ENCODE data around the gene ZC3H18. TPM values are rescaled to one million over a fixed set of nuclear protein-coding genes. Genes with fewer than 3 reads are reported as not detected.

ZC3H18 gene
- total RNA-seq, 2 donors from 2014 or later, result 23.2 to 29.1 TPM

DNA sequence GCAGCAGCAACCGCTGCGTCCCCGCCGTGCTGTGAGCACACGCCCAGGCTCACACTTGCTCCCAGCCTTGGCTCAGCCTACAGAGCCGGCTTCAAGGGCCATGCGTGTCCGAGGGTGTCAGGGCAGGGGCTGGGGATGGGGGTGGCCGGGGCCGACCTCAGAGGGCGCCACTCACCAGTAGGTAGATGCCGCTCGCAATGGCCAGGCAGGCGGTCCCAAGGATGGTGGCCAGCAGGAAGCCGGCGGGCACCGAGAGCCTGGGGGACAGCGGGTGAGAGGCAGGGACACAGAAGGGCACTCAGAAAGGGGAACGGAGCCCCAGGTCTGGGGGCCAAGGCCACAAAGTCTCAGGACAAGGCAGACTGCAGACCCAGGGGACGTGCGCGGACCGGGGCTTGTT, 75.7 kb downstream of the ZC3H18 start:
- DNase-seq (ENCODE audit: low spot score), result no peak
- intact Hi-C loops (cut with DNase I), result no loop called here

DNA sequence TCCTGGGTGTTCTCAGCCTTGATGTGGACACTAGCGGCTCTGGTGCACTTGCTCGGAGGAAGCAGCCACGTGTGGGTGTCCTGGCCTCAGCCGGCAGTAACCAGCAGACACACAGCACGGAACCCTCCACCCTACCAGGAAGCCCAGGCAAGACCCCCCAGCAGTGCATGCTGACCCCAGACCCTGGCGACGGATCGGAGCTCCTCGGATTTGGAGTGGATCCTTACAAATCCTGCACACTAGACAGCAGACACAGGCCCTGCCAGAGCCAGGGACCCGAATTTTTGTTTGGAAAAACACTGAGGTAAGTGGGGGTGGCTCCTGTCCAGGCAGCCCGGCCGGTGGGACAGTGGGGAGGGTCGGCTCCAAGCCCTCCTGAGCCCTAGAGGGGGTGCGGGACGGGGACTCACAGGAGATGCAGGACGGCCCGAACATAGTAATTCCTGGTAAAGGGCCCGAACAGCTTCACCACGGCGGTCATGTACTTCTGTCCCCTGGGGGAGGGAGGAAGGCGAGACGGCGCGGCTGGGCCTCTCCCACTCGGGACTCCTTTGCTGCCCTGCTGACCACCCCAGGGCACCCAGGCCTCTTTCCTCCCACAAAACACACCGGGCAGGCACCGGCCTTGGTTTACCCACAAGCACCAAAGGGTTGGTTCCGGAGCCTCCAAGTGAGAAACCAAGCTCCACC, 76.3 kb downstream of the ZC3H18 start:
- intact Hi-C loops (cut with DNase I), result no loop called here
- no peak for DNase-seq (ENCODE audit: low spot score)

DNA sequence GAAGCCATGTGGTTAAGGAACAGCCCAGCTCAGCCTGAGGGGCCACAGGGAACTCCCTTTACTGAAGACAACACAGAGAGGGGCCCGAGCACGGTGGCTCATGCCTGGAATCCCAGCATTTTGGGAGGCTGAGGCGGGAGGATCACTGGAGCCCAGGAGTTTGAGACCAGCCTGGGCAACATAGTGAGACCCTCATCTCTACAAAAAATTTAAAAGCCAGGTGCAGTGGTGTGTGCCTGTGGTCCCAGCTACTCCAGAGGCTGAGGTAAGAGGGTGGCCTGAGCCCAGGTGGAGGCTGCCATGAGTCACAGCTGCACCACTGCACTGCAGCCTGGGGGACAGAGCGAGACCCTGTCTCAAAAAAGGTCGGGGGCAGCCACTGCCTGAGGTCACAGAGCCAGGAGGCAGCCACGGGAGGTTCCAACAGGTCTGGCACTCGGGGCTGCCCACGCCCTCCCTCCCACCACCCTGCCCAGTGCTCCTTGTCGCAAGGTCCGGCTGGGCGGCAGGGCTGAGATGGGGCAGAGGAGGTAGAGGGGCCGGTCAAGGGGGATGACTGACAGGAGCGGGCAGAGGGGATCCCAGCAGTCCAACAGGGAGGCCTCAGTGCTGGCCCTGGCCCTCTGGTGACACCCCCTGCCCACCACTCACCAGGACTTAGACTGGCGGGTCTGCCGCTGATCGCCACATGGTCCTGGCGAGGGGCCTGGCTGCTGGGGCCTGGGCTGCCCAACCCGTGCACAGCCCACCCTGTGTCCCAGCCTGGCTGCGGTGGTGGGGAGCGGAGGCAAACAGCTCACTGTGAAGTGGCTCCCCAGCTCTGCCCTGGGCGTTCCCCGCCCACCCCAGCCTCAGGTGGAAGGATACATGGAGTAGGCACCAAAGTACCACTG, 77.2 kb downstream of the ZC3H18 start:
- intact Hi-C loops (cut with DNase I), result no loop called here
- DNase-seq (ENCODE audit: low spot score), result no peak

DNA sequence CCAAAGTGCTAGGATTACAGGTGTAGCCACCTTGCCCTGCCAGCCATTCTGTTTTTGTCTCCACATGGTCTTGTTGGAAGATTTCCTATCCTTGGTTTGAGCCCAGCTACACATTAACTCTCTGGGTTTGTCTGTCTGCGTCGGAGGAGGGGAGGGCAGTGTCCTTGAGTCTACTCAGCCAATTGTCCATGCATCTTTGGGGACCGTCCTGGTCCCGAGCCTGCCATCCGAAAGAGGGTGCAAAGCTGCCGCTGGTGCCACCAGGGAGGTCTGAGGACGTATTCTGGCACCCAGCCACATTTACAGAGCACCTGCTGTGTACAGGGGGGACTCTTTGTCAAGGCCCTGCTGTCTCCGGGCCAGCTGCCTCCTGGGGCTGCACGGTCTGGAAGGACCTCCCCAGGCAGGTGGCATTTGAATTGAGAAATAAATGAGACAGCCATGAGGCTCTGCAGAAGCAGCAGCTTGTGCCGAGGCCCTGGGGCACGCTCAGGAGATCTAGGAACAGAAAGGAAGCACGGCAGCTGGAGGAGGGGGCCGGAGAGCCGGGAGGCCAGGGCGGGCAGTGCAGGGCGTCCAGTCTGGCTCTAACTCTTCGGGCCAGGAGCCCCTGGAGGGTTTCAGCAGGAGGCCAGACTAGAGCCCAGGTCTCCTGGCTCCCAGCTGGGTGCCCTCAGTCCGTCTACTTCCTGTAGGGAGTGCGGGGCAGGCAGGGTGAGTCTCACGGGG, 79.2 kb downstream of the ZC3H18 start:
- intact Hi-C loops (cut with DNase I), result no loop called here
- no peak for DNase-seq (ENCODE audit: low spot score)

DNA sequence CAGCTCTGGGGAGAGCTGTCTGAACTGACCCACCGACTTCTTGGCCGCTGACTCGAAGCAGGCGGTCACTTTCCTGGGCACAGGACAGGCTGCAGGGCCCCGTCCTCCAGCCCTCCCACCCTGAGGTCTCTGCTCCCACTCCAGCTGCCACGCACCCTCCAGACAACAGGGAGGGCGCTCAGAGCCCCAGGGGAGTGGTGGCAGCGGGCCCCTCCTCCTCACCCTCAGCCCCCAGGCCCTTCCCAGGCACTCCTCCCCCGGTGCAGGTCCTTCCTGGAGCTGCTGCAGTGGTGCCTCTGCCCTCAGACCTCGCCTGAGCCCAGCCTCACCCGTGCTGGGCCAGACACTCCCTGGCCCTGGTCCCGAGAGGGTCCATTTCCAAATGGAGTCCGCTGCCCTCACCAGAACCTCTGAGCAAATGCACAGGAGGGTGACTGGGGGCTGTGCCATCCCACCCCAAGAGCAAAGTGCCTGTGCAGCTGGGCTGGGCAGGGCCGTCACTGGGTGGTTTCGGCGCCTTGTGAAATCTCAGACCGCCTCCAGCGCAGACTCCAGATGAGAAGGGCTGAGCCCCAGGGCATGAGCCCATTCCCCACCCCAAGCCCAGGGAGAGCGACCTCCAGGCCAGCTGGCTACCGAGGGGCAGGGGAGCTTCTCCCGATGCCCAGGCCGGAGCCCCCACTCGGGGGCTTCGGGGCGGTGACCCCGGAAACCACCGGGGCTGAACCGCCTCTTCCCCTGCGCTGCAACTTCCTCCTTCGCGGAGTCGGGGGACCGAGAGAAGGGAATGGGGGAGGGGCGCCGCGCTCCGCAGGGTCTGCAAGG, 79.9 kb downstream of the ZC3H18 start:
- intact Hi-C loops (cut with DNase I), result no loop called here
- DNase-seq (ENCODE audit: low spot score), result peak; percentile 86

GRCh38 chr16:88650749-88651275, 80.6 kb downstream of the ZC3H18 start, which contains the start of gene CYBA:
CYBA (minus strand) TSS chr16:88651053; CDS start chr16:88651013, 40 bp downstream.
- intact Hi-C loops (cut with DNase I), result no loop called here
- DNase-seq (ENCODE audit: low spot score), result peak; percentile 95

- DNase-seq (ENCODE audit: low spot score), result peak; percentile 88
- intact Hi-C loops (cut with DNase I), result no loop called here
Observed at GRCh38 chr16:88651276-88651988, 81.2 kb downstream of the ZC3H18 start.

GRCh38 chr16:88651989-88652761, 82.0 kb downstream of the ZC3H18 start:
- intact Hi-C loops (cut with DNase I), result no loop called here

DNA sequence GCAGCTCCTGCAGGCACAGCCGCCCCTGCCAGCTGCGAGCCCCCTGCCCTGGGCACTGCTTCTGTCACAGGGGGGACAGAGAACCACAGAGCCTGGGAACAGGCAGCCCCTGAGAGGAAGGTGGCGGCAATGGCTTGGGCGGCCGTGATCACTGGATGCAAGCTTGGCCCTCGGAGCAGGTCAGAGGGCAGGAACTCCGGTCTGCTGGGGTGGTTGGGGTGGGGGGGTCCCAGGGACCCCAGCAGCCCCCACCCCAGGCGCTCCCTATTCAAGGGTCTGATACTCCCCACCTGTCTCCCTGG, 82.5 kb downstream of the ZC3H18 start:
- intact Hi-C loops (cut with DNase I), result no loop called here
- no peak for DNase-seq (ENCODE audit: low spot score)

More at GRCh38 chr16:88651989-88652761, 82.0 kb downstream of the ZC3H18 start:
- DNase-seq (ENCODE audit: low spot score), result peak; percentile 82

DNA sequence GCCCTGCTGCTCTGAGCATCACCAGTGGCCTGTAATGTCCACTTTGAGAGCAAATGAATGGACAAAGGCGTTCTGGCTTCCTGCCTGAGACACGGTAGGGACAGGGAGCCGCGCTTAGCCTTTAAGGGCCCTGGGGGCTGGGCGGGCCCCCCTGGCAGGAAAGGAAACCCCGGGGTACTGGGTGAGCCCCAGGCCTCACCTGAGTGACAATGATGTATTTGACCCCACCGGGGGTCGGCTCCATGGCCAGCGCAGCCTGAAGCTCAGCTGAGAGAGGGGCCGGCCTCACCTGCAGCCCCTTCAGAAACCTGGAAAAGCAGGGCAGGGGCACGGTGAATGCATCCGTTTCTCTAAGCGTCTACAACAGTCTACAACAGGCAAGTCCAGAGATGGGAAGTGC, 82.9 kb downstream of the ZC3H18 start:
- intact Hi-C loops (cut with DNase I), result no loop called here
- DNase-seq (ENCODE audit: low spot score), result peak; percentile 79

- intact Hi-C loops (cut with DNase I), result no loop called here
- DNase-seq (ENCODE audit: low spot score), result peak; percentile 79
Observed at GRCh38 chr16:88653596-88654362, 83.6 kb downstream of the ZC3H18 start.

DNA sequence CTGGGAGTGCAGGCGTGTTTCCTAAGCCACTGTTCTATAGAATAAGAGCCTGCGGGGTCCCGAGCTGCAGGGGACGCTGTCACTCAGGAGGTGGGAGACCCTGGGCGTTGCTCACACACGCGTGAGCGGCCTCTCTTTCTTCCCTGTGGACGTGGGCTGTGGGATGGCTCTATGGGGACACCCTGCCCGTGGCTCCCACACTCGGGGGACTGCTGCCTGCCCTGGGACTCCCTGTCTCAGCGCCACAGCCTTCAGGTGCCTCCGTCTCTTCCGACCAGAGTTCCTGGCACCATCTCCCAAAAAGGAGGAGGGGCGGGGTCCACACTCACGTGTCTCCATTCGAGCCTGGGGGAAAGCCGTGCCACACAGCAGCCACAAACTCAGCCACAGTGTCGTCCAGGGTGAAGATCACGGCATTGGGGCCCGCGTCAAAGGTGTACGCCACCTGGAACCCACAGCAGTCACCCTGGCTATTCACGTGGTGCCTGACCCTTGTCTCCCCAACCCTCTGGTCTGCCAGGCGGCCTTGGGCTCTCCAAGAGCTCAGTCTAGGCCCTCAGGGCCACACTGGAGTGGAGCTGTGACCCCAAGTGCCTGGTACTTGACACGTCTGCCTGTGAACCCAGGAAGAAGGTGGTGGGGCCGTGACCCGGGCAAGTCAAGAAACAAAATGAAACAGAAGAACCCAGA, 84.3 kb downstream of the ZC3H18 start:
- intact Hi-C loops (cut with DNase I), result no loop called here
- peak; percentile 76 for DNase-seq (ENCODE audit: low spot score)

GRCh38 chr16:88655053-88655732, 85.0 kb downstream of the ZC3H18 start:
- DNase-seq (ENCODE audit: low spot score), result peak; percentile 78
- intact Hi-C loops (cut with DNase I), result no loop called here

GRCh38 chr16:88655733-88656281, 85.6 kb downstream of the ZC3H18 start:
- DNase-seq (ENCODE audit: low spot score), result no peak
- intact Hi-C loops (cut with DNase I), result no loop called here

- intact Hi-C loops (cut with DNase I), result no loop called here
- DNase-seq (ENCODE audit: low spot score), result no peak
Observed at GRCh38 chr16:88656291-88656980, 86.2 kb downstream of the ZC3H18 start.

Measured in posterior vena cava (tissue), 2 donors.